H1 (cell line): ENCODE results near the gene FRMD5. TPM values are rescaled to one million over a fixed set of nuclear protein-coding genes. Genes with fewer than 3 reads are reported as not detected.

Source experiments
- CTCF ChIA-PET: fragments of 300-600 bp; sonication (Branson Sonifier 250); formaldehyde crosslinking; loops from one replicate; lab custom pipeline; 2021; ENCODE audit not compliant: partially characterized antibody; lab: Charles Lee
- POLR2A ChIA-PET: fragments of 300-600 bp; sonication (Branson Sonifier 250); formaldehyde crosslinking; loops from one replicate; lab custom pipeline; 2021; ENCODE audit warnings: inconsistent platforms; ENCODE audit not compliant: partially characterized antibody; lab: Charles Lee
- DNase-seq, 2 experiments: peaks; one replicate each; pipeline versions ENCODE4 v3.0.0 to v3.0.0-alpha.2; 2010 to 2022; ENCODE audit warnings: low spot score in 2 of 2, low read depth in 1 of 2, mixed read lengths in 1 of 2
- FAIRE-seq: peaks from 2 replicates; lab custom pipeline; 2011; peaks lifted over from hg19 to GRCh38; lab: Jason Lieb, UNC
- H2AFZ ChIP-seq: 2 replicates; pipeline ENCODE4 v1.8.1; 2012; ENCODE audit warnings: low read length, inconsistent platforms
- H2AK5ac ChIP-seq: 2 replicates; pipeline ENCODE4 v1.6.1; 2013; ENCODE audit warnings: low read depth, low read length
- H2BK120ac ChIP-seq: replicated peaks from 2 replicates; pipeline ENCODE3; 2013; ENCODE audit warnings: low read depth, low read length, inconsistent platforms
- H2BK12ac ChIP-seq: 2 replicates; pipeline ENCODE4 v1.6.1; 2013; ENCODE audit warnings: low read depth, low read length
- H2BK15ac ChIP-seq: 2 replicates; pipeline ENCODE4 v1.6.1; 2013; ENCODE audit warnings: low read length
- H2BK20ac ChIP-seq: 2 replicates; pipeline ENCODE4 v1.6.1; 2013; ENCODE audit warnings: low read length
- H2BK5ac ChIP-seq: 2 replicates; pipeline ENCODE4 v1.6.1; 2013; ENCODE audit warnings: low read depth, low read length
- H3K14ac ChIP-seq: 2 replicates; pipeline ENCODE4 v1.6.1; 2013; ENCODE audit warnings: inconsistent platforms; ENCODE audit not compliant: insufficient read length
- H3K18ac ChIP-seq: 2 replicates; pipeline ENCODE4 v1.6.1; 2013; ENCODE audit warnings: low read length; ENCODE audit errors: extremely low read depth
- H3K23ac ChIP-seq: 2 replicates; pipeline ENCODE4 v1.6.1; 2013; ENCODE audit warnings: inconsistent platforms; ENCODE audit not compliant: insufficient read length
- H3K23me2 ChIP-seq: 2 replicates; pipeline ENCODE4 v1.6.1; 2013; ENCODE audit warnings: low read depth, low read length
- H3K27ac ChIP-seq: 2 replicates; pipeline ENCODE4 v1.6.1; 2011; ENCODE audit warnings: low read depth, low read length, inconsistent platforms
- H3K27me3 ChIP-seq, 4 experiments: replicated peaks in 1 of 4; 1 replicate in 1 of 4; 2 replicates in 3 of 4; pipeline versions ENCODE4 v1.6.1 to v1.8.1; 2011 to 2013; ENCODE audit warnings: low read length in 3 of 4, mild to moderate bottlenecking in 3 of 4, inconsistent platforms in 2 of 4, mixed read lengths in 2 of 4, moderate library complexity in 1 of 4; ENCODE audit not compliant: control insufficient read depth in 3 of 4, insufficient read depth in 3 of 4; ENCODE audit errors: extremely low read depth in 1 of 4
- H3K36me3 ChIP-seq, 4 experiments: 2 replicates each; pipeline versions ENCODE4 v1.6.1 to v1.8.1; 2011 to 2013; ENCODE audit warnings: mild to moderate bottlenecking in 4 of 4, low read length in 3 of 4, moderate library complexity in 2 of 4, control low read depth in 1 of 4, inconsistent platforms in 1 of 4; ENCODE audit not compliant: insufficient read depth in 4 of 4, control insufficient read depth in 2 of 4
- H3K4ac ChIP-seq: replicated peaks from 2 replicates; pipeline ENCODE3; 2013; ENCODE audit warnings: low read length, low read depth, mixed read lengths, inconsistent platforms; ENCODE audit not compliant: insufficient read length
- H3K4me1 ChIP-seq, 4 experiments: replicated peaks in 1 of 4; 1 replicate in 1 of 4; 2 replicates in 3 of 4; pipeline versions ENCODE4 v1.6.1 to v1.8.1; 2011 to 2013; ENCODE audit warnings: low read length in 3 of 4, inconsistent platforms in 2 of 4, mixed read lengths in 1 of 4; ENCODE audit not compliant: insufficient read depth in 4 of 4, control insufficient read depth in 3 of 4
- H3K4me2 ChIP-seq, 2 experiments: 2 replicates each; pipeline versions ENCODE4 v1.6.1 to v1.8.1; 2011 to 2013; ENCODE audit warnings: low read depth in 2 of 2, low read length in 2 of 2, control low read depth in 1 of 2, inconsistent platforms in 1 of 2, mild to moderate bottlenecking in 1 of 2; ENCODE audit not compliant: insufficient read depth in 1 of 2
- H3K4me3 ChIP-seq, 4 experiments: fragments of 200-600, 300-600 bp in 1 of 4; sonication (generic), shearing (Covaris generic), sonication (Bioruptor Twin) in 1 of 4; 2 replicates each; pipeline versions ENCODE4 v1.5.1 to v1.8.1; 2011 to 2016; ENCODE audit warnings: low read length in 4 of 4, low read depth in 3 of 4, control low read depth in 2 of 4, inconsistent platforms in 2 of 4, mild to moderate bottlenecking in 2 of 4, mixed read lengths in 1 of 4, moderate library complexity in 1 of 4; ENCODE audit not compliant: insufficient read depth in 2 of 4; ENCODE audit errors: extremely low read depth in 1 of 4
- H3K56ac ChIP-seq: replicated peaks from 2 replicates; pipeline ENCODE3; 2013; ENCODE audit warnings: low read depth, mild to moderate bottlenecking, mixed read lengths, low read length, inconsistent platforms; ENCODE audit not compliant: insufficient read length
- H3K79me1 ChIP-seq: 2 replicates; pipeline ENCODE4 v1.6.1; 2013; ENCODE audit warnings: low read depth, low read length, control low read depth
- H3K79me2 ChIP-seq, 2 experiments: 2 replicates each; pipeline versions ENCODE4 v1.6.1 to v1.8.1; 2012 to 2013; ENCODE audit warnings: low read length in 2 of 2, mild to moderate bottlenecking in 2 of 2, inconsistent platforms in 1 of 2; ENCODE audit not compliant: insufficient read depth in 2 of 2, control insufficient read depth in 1 of 2
- H3K9ac ChIP-seq, 4 experiments: replicated peaks in 1 of 4; 1 replicate in 1 of 4; 2 replicates in 3 of 4; pipeline versions ENCODE4 v1.6.1 to v1.8.1; 2011 to 2013; ENCODE audit warnings: low read depth in 3 of 4, low read length in 3 of 4, control low read depth in 2 of 4, mild to moderate bottlenecking in 2 of 4, moderate library complexity in 2 of 4, inconsistent platforms in 1 of 4; ENCODE audit errors: extremely low read depth in 1 of 4
- H3K9me3 ChIP-seq, 2 experiments: 2 replicates each; pipeline versions ENCODE4 v1.6.1 to v1.8.1; 2012 to 2013; ENCODE audit warnings: mild to moderate bottlenecking in 2 of 2, moderate library complexity in 2 of 2, control low read depth in 1 of 2, inconsistent platforms in 1 of 2, low read depth in 1 of 2, low read length in 1 of 2, mixed read lengths in 1 of 2; ENCODE audit not compliant: insufficient read depth in 2 of 2
- H4K20me1 ChIP-seq, 2 experiments: replicated peaks in 1 of 2; 2 replicates each; pipeline versions ENCODE3 to v1.8.1; 2011 to 2013; ENCODE audit warnings: inconsistent platforms in 2 of 2, low read length in 2 of 2, mild to moderate bottlenecking in 1 of 2; ENCODE audit not compliant: insufficient read depth in 2 of 2, control insufficient read depth in 1 of 2
- H4K5ac ChIP-seq: 2 replicates; pipeline ENCODE4 v1.6.1; 2013; ENCODE audit warnings: low read length, low read depth, mixed read lengths, inconsistent platforms; ENCODE audit not compliant: insufficient read length
- H4K8ac ChIP-seq: 2 replicates; pipeline ENCODE4 v1.8.0; 2013; ENCODE audit warnings: mild to moderate bottlenecking, moderate library complexity, low read length, inconsistent platforms; ENCODE audit not compliant: insufficient read depth; ENCODE audit errors: extremely low read depth
- H4K91ac ChIP-seq: replicated peaks from 2 replicates; pipeline ENCODE3; 2013; ENCODE audit warnings: low read length, mixed read lengths, inconsistent platforms; ENCODE audit not compliant: insufficient read length
- ASH2L ChIP-seq: fragments of 200-600, 300-600 bp; sonication (generic); IDR thresholded peaks from one replicate; pipeline ENCODE4 v1.7.1; 2017; ENCODE audit warnings: low read length
- EP300 ChIP-seq, 2 experiments: IDR thresholded peaks; 1 replicate in 1 of 2; 2 replicates in 1 of 2; pipeline ENCODE4 v1.6.1; 2011 to 2012; ENCODE audit warnings: low read depth in 2 of 2, low read length in 2 of 2, mild to moderate bottlenecking in 2 of 2, borderline replicate concordance in 1 of 2, inconsistent platforms in 1 of 2, moderate library complexity in 1 of 2
- EZH2 ChIP-seq: fragments of 200-600 bp; sonication (generic); IDR thresholded peaks from 2 replicates; pipeline ENCODE4 v1.7.1; 2012; ENCODE audit warnings: low read depth, mild to moderate bottlenecking, moderate library complexity, low read length, inconsistent platforms; ENCODE audit not compliant: severe bottlenecking
- FOSL1 ChIP-seq: IDR thresholded peaks from 2 replicates; pipeline ENCODE4 v1.6.1; 2011; ENCODE audit warnings: mild to moderate bottlenecking, low read depth, low read length, moderate library complexity; ENCODE audit not compliant: insufficient read depth
- JUND ChIP-seq: IDR thresholded peaks from 2 replicates; pipeline ENCODE4 v1.6.1; 2011; ENCODE audit warnings: mild to moderate bottlenecking, improper control_type of control experiment, low read length
- KDM5A ChIP-seq: fragments of 200-600 bp; IDR thresholded peaks from 2 replicates; pipeline ENCODE4 v1.7.1; 2012; ENCODE audit warnings: mild to moderate bottlenecking, low read length, inconsistent platforms, mixed read lengths
- SRF ChIP-seq: IDR thresholded peaks from 2 replicates; pipeline ENCODE4 v1.6.1; 2011; ENCODE audit warnings: mild to moderate bottlenecking, low read depth, low read length, moderate library complexity
- TEAD4 ChIP-seq: IDR thresholded peaks from 2 replicates; pipeline ENCODE4 v1.6.1; 2012; ENCODE audit warnings: low read depth, low read length, inconsistent platforms, mixed read lengths
- WGBS, 2 experiments: shearing (Covaris generic) in 1 of 2; methylation state at CpG; one replicate each; pipeline versions ENCODE4 v1.1.6 to v1.1.7; 2013 to 2015; ENCODE audit warnings: low lambda C conversion rate in 2 of 2, mixed read lengths in 2 of 2, inconsistent platforms in 1 of 2, low coverage in 1 of 2, missing lambda C conversion rate in 1 of 2; ENCODE audit not compliant: insufficient replicate concordance in 2 of 2, insufficient coverage in 1 of 2, insufficient read length in 1 of 2; ENCODE audit errors: extremely low coverage in 1 of 2, missing lambda C conversion rate in 1 of 2; 5-methylcytosine and 5-hydroxymethylcytosine counted together
- polyA plus RNA-seq, 7 experiments: library from polyadenylated mRNA; depleted of rRNA in 3 of 7; stranded (reverse) in 5 of 7; unstranded in 2 of 7; fragments of >200 nt in 5 of 7; fragments of 200-250 nt in 2 of 7; gene quantifications; 1 replicate in 5 of 7; 2 replicates in 1 of 7; 4 replicates in 1 of 7; pipeline versions ENCODE4 v1.2.1 to v1.2.3, GENCODE V29; 2011 to 2013; ENCODE audit warnings: missing spikeins in 2 of 7, mixed read lengths in 2 of 7
- total RNA-seq: library from RNA; stranded (reverse); fragmentation: NEBNext Ultra II Directional; extraction: Animal tissue kit (Norgen Biotek cat#: 25700); gene quantifications from 2 replicates; pipeline ENCODE4 v1.2.1, GENCODE V29; 2021
- TF ChIP-seq, protein P1 (sequence below): IDR thresholded peaks from 2 replicates; pipeline ENCODE4 v1.6.1; 2011; ENCODE audit warnings: low read length, improper control_type of control experiment

Gene FRMD5
- total and polyA plus RNA-seq, 2 of the 8 experiments (the other 6 are each of a cell fraction or from before 2014, with no cell fraction given), result 10.1 to 12.6 TPM

DNA sequence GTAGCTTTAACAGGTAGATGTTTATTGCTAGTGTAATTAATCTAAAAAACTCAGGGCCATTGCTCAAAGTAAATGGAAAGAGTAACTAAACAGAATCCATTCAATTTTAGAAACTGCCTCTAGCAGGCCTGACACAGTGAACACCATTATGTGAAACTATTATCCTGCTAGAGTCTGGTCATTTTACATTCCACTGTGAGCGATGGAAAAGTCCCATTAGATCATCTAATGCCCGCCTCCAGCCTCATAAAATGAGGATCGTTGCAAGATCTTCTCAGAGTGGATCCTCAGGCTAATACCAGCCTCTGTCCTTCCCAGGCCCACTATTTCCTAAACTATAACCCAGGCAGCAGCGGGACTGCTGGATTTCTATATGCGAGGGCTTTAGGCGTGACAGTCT lies 260.6 kb downstream of the FRMD5 start:
- Histone ChIP-seq H2BK5ac (no peak overlapping the region), H2AFZ (no peak overlapping the region), H2BK120ac (no peak overlapping the region), H4K91ac (no peak overlapping the region), H4K5ac (no peak overlapping the region), H3K9me3 (no peaks in the 10 kb centered on the region), H3K4me1 (peaks cover 11 to 18% (median 14%) of the 10 kb centered on the region in 4 experiments; a peak in 6 of 7 replicates), H3K14ac (no peak overlapping the region), H4K8ac (no peak overlapping the region), H3K79me1 (no peaks in the 10 kb centered on the region), H3K36me3 (no peaks in the 10 kb centered on the region), H3K4me3 (no peak overlapping the region), H2BK15ac (no peak overlapping the region), H3K56ac (no peak overlapping the region), H3K18ac (no peak overlapping the region), H2AK5ac (no peak overlapping the region), H3K4ac (no peak overlapping the region), H2BK12ac (no peak overlapping the region), H3K23me2 (no peaks in the 10 kb centered on the region), H3K9ac (no peak overlapping the region), H3K4me2 (no peak overlapping the region), H4K20me1 (no peaks in the 10 kb centered on the region), H2BK20ac (no peak overlapping the region), H3K27ac (no peak overlapping the region), H3K79me2 (no peaks in the 10 kb centered on the region), H3K27me3 (no peaks in the 10 kb centered on the region; a peak in 1 of 7 replicates), H3K23ac (no peak overlapping the region)
- POLR2A ChIA-PET, result no interaction called here
- no peak for TF ChIP-seq EZH2
- no peak for TF ChIP-seq KDM5A
- TF ChIP-seq, protein P1, sequence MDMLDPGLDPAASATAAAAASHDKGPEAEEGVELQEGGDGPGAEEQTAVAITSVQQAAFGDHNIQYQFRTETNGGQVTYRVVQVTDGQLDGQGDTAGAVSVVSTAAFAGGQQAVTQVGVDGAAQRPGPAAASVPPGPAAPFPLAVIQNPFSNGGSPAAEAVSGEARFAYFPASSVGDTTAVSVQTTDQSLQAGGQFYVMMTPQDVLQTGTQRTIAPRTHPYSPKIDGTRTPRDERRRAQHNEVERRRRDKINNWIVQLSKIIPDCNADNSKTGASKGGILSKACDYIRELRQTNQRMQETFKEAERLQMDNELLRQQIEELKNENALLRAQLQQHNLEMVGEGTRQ, result no peak
- no peak for TF ChIP-seq TEAD4
- TF ChIP-seq FOSL1, result no peak
- TF ChIP-seq EP300 (IDR thresholded peaks at IDR 0.05; ENCODE audit: borderline replicate concordance in 1 of 2, low read depth in 2 of 2, low read length in 2 of 2), result no peak
- no peak for TF ChIP-seq ASH2L
- no peak for TF ChIP-seq SRF
- TF ChIP-seq JUND, result no peak
- DNase-seq, result no peak
- no peak for FAIRE-seq
- 92% methylated on average over 6 of the region's 6 CpGs; no CpG with 5 or more reads in 1 of the 2 experiments for WGBS, 2 experiments
- CTCF ChIA-PET, result no interaction called here
